NB4 (cell line): Measurements from ENCODE around the gene RGL2.
A peak's percentile ranks its signal among the peaks of the same experiment; 100 is the strongest.

Experiments used
- DNase-seq: peaks from one replicate; pipeline ENCODE4 v3.0.0; 2010; ENCODE audit warnings: low read depth
- H3K4me3 ChIP-seq: one replicate; pipeline ENCODE4 v1.5.1; 2011; ENCODE audit warnings: mild to moderate bottlenecking, low read depth, low read length, moderate library complexity
- CTCF ChIP-seq: IDR thresholded peaks from one replicate; pipeline ENCODE4 v1.5.1; 2012; ENCODE audit warnings: low read depth, low read length
- MAX ChIP-seq: IDR thresholded peaks from 2 replicates; pipeline ENCODE4 v1.6.1; 2011; ENCODE audit warnings: low read depth, low read length
- MYC ChIP-seq: IDR thresholded peaks from 2 replicates; pipeline ENCODE4 v1.6.1; 2011; ENCODE audit warnings: low read depth, low read length
- POLR2A ChIP-seq: IDR thresholded peaks from 2 replicates; pipeline ENCODE4 v1.6.1; 2011; ENCODE audit warnings: mild to moderate bottlenecking; ENCODE audit not compliant: insufficient read length; ENCODE audit errors: extremely low read depth

The RGL2 gene

DNA sequence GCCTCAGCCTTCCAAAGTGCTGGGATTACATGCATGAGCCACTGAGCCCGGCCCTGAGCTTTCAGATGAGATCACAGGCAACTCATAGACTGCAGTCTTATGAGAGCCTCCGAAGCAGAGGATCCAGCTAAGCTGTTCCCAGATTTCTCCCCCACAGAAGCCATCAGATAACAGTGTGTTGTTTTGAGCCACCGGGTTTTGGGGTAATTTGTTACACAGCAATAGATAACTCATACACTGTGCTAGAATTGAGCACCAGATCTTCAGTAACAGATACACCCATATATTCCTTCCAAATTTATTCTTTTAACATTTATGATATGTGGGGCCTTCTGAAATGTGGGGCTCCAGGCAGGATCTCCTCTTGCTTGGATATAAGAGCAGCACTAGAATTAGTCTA lies 37.8 kb upstream of the RGL2 start:
- no peak for DNase-seq
- no peak for TF ChIP-seq MAX
- TF ChIP-seq CTCF: no peak
- TF ChIP-seq MYC: no peak
- TF ChIP-seq POLR2A: no peak
- no peak overlapping the region for H3K4me3 ChIP-seq

DNA sequence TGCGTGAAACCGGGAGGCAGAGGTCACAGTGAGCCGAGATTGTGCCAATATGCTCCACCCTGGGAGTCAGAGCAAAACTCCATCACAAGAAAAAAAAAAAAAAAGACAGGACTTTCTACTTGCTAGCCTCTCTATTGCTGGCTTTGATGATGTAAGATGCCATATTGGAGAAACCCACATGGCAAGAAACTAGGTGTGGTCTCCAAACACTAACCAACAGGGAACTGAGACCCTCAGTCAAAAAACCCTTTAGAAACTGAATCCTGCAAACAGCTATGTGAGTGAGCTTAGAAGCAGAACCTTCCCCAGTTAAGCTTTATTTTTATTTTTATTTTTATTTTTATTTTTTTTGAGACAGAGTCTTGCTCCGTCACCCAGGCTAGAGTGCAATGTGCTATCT lies 37.2 kb upstream of the RGL2 start:
- H3K4me3 ChIP-seq: no peak overlapping the region
- no peak for TF ChIP-seq MYC
- no peak for TF ChIP-seq MAX
- TF ChIP-seq POLR2A: no peak
- TF ChIP-seq CTCF: no peak
- no peak for DNase-seq

DNA sequence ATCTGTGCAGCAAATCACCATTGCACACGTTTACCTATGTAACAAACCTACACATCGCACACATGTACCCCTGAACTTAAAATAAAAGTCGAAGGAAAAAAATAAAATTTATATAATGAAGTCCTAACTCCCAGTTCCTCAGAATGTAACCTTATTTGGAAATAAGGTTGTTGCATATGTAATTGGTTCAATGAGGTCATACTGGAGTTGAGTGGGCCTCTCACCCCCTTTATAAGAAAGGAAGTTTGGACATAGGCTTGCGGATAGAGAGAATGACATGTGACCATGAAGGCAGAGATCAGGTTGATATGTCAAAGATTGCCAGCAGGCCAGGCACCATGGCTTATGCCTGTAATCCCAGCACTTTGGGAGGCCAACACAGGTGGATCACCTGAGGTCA lies 34.9 kb upstream of the RGL2 start:
- H3K4me3 ChIP-seq: no peak overlapping the region
- DNase-seq: no peak
- TF ChIP-seq MYC (no peak), MAX (no peak), POLR2A (no peak), CTCF (no peak)

- no peak overlapping the region for H3K4me3 ChIP-seq
- TF ChIP-seq MYC (no peak), POLR2A (no peak), MAX (no peak), CTCF (no peak)
- DNase-seq: no peak
Observed at GRCh38 chr6:33330736-33331135, 32.0 kb upstream of the RGL2 start.

DNA sequence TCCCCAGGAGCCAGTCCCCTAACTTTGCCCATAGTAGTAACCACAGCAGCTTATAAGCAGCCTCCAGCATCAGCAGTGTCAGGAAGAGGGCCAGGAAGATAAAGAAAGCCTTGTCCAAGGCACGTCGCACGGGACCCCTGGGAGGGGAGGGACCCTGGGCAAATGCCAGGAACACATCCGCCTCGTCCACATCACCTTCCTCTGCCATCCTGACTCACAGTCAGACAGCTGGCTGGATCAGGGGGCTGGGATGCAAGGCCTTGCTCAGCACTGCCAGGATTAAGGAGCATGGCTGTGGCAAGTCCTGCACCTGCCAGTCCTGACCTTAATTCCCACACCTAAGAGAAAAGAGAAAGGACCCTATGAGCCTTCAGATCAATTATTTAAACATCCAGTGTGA lies 30.3 kb upstream of the RGL2 start:
- TF ChIP-seq POLR2A (no peak), MAX (no peak), CTCF (no peak), MYC (no peak)
- H3K4me3 ChIP-seq: no peak overlapping the region
- no peak for DNase-seq

DNA sequence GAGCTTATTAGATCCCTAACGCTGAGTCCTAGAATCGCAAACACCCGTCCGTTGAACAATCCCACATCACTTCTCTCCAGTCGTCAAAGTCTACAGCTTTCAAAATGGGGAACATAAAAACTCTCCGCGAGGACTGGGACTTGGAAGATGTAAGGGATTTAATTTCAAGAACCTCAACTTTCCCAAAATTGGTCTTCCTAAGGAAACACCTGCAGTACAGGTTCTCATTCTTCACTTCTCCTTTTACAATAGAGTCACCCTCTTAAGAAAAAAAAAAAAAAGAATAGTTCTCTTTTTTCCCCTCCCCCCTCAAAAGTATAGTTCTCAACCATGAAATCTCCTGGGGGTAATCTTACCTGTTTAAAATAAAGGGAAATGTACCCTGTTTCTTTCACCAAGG lies 25.4 kb upstream of the RGL2 start:
- peak; percentile 39 for DNase-seq
- H3K4me3 ChIP-seq: peak overlapping the region; percentile 93
- TF ChIP-seq MAX: no peak
- no peak for TF ChIP-seq MYC
- no peak for TF ChIP-seq CTCF
- no peak for TF ChIP-seq POLR2A
